SW 1271 (cell line): ENCODE measurements around the gene S100PBP.

Experiments used
- DNase-seq, 2 experiments: peaks; one replicate each; lab custom pipeline; 2025; lab: John Stamatoyannopoulos, UW

S100PBP gene

GRCh38 chr1:32870615-32871363, 53.3 kb downstream of the S100PBP start, which contains the start of gene FNDC5:
Gene FNDC5, minus strand, starts transcription at chr1:32870912.
- DNase-seq: no peak

DNA sequence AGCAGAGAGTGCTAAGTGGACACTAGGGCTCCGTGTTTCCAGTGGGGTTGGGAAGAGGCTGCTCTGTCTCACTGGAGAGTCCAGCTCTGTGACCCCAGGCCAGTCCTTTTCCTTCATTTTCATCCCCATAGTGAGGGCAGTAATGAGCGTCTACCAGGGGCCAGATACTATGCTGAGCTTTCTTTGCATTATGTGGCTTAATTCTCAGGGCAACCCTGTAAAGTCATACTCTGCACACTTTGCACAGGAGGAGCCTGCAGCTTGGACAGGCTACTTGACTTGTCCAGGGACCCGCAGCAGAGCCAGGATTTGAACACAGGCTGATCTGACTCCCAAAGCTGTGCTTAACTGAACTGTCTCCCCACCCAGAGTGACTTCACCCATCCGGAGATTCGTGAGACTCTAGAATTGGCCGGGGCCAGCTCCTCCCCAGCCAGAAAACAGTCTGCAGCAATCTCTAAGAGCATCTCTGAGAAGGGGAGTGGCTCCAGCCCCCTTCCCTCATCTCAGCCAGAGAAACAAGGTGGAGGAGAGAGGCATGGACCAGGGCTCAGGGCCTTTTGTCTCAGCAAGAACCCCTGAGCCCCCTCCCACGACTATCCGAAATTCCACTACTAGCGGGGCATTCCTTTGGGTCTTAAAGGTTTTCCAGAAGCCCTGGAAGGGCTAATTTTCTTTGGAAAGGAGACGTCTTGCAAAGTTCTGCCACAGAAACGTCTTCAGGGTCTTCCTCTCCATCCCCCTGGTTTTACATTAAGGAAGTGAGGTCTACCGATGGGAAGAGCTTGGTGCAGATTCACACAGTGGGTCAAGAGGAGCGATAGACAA, 54.1 kb downstream of the S100PBP start:
- DNase-seq: no peak

GRCh38 chr1:32872192-32872460, 54.7 kb downstream of the S100PBP start:
- no peak for DNase-seq

- no peak for DNase-seq
Measured at GRCh38 chr1:32873484-32873883, 56.0 kb downstream of the S100PBP start.

GRCh38 chr1:32874860-32875752, 57.7 kb downstream of the S100PBP start:
- DNase-seq: no peak

GRCh38 chr1:32876341-32877210, 59.1 kb downstream of the S100PBP start:
- DNase-seq: peak in 1 of 2 experiments; percentile 28

GRCh38 chr1:32877211-32878110, 60.0 kb downstream of the S100PBP start:
- DNase-seq: no peak

DNA sequence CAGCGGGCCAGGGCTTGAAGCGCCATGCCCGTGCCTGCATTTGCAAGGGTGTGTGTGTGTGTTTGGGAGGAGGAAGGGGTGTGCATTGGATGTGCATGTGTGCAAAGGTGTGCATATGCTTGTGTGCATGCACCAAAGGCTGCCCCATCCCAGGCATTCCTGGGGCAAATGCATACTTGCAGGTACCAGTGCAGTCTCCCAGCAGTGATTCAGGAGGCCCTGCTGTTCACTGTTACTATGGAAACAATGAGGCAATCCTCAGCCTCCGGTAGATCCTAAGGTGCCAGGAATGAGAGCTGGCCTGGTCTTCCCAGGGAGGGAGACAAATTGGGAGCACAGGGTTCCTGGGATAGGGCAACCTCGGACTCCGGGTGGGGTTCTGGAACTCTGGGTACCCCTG, 60.7 kb downstream of the S100PBP start:
- DNase-seq: no peak

DNA sequence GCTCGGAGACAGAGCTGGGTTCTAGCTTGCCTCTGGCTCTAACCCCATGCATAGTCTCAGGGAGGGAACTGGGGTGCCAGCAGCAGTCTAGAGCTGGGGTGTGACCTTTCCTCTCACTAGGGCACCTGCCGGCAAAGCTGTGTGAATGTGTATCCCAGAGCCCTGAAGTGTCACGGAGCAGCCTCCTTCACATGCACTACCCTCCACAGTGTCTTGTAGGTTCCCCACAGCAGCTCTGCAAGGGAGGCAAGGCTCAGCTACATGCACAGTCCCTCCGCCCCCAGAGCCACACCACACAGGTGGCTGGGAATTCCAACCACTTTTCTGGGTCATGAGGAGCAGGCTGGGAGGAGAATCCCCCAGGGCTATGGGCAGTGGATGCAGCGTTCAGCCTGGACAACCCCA, 61.2 kb downstream of the S100PBP start:
- DNase-seq: no peak

DNA sequence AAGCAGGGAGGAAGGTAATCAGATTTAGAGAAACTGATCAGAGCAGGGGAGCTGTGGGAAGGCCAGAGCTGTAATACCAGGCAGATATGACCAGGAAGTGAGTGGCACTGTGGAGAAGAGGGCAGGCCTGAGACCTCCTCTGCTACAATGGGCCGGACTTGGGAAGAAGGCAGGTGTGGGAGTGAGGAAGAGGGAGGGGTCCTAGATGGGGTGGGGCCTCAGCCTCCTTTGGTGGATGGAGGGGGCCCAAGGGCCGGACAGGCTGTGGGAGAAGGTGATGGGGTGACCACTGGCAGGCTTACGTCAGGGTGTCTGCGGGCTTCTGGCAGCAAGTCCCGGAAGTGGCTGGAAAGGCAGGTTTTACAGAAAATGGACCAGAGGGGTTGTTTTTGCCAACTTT, 63.8 kb downstream of the S100PBP start:
- DNase-seq: no peak

GRCh38 chr1:32881871-32882850, 64.7 kb downstream of the S100PBP start:
- DNase-seq: no peak

- no peak for DNase-seq
Measured at GRCh38 chr1:32883338-32884031, 66.0 kb downstream of the S100PBP start.

DNA sequence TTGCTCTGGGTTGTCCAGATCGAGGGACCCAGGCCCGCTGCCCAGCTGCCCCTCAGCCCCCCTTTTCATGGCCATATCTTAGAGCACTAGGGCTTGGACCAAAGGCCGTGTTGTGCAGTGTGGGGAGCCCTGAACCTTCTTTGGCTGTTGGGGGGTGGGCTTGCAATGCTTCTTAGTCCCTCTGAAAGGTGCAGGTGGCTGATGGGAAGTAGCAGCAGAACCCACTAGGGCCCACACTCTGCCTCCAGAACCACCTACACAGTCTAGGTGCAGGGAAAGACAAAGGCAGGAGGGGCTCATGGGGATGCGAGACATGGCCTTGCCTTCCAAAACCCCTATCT, 66.5 kb downstream of the S100PBP start:
- no peak for DNase-seq

DNA sequence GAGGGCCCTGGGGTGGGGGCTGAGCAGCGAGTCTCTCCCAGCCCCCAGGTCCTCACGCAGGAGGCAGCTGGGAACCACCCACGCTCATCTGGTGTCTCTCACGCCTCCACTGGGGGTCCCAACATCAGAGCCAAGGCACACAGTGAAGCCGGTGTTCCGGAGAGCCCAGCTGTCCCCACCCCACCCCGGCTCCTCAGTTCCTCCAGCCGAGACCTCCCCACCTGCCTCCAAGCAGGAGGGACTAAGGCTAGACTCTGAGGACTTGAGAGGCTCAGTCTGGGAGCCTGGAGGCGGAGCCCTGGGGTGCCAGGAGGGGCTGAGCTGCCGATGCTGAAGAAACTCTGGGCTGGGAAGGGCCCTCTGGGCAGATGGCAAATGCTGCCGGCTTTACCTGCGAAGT, 67.3 kb downstream of the S100PBP start:
- no peak for DNase-seq

DNA sequence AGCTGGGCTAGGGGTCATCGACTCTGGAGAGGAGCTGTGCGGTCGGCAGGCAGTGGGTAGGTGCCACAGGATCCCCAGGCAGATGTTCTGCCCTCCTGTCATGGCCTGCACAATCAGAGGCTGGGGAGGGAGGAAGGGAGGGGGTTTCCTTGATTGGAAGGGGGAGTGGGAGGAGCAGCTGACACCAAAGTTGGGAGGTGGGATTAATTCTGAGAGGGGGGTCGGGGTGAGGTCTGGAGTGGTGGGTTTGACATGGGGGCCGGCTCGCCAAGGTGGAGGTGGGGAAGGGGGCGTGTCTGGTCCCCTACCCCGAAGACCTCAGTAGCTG, 68.2 kb downstream of the S100PBP start:
- no peak for DNase-seq

DNA sequence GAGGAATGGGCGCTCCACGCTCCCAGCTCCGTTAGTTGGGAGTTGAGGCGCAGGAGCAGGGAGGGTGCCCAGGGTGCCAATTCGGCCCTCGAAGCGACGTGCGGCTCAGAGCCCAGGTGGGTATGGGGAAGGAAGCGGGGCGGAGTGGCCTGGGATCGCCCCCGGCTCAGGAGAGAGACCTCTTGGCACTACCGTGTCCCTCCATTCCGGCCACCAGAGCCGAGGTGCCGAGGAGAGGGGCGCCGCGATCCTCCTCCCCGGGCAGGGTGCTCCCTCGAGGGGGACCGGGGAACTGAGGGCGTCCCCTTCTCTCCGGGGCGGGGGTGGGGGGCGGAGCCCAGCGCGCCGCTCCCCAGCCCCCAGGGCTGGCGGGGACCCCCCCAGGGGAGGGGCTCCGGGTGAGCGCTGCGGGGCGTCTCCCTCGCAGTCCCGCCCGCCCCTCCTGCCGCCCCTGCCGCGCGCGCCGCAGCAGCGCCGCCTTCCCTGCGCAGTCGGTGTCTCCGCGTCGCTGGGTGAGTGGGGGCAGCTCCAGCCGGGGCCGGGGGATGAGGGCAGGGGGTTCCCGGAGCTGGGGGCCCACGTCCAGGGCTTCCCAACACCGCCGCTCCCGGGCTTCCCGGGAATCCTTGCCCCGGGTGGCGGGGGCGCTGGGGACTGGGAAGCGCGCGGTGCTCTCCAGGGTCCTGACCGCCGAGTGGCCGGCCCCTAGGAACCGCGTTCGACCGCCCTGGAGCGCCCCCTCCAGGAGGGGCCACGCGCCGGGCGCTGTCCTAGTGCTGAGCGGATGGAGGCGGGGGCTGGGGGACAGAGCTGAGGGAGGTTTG, 68.8 kb downstream of the S100PBP start, which contains the start of gene HPCA:
HPCA (plus strand) TSS at position 488 of the 824 bp plus-strand sequence. CDS start 2,408 bp downstream, outside the sequence.
- no peak for DNase-seq

GRCh38 chr1:32886828-32887414, 69.5 kb downstream of the S100PBP start:
- DNase-seq: no peak
